GM06990 (cell line): ENCODE results near the gene ARSG.

Source experiments
- DNase-seq: peaks from one replicate; pipeline ENCODE4 v3.0.0-alpha.2; 2011; ENCODE audit not compliant: insufficient read length; ENCODE audit errors: extremely low read depth
- H3K27me3 ChIP-seq: replicated peaks from 2 replicates; pipeline ENCODE4 v1.6.0; 2011; ENCODE audit warnings: low read length; ENCODE audit not compliant: control insufficient read depth, insufficient read depth
- H3K36me3 ChIP-seq: 2 replicates; pipeline ENCODE4 v1.5.1; 2011; ENCODE audit warnings: low read length; ENCODE audit not compliant: control insufficient read depth, insufficient read depth
- H3K4me3 ChIP-seq: replicated peaks from 2 replicates; pipeline ENCODE4 v1.5.1; 2011; ENCODE audit warnings: low read depth, mild to moderate bottlenecking, control low read depth, low read length
- TF ChIP-seq, protein P1 (sequence below): IDR thresholded peaks from 2 replicates; pipeline ENCODE4 v1.5.1; 2011; ENCODE audit warnings: low read length, control low read depth, mild to moderate bottlenecking, inconsistent platforms; ENCODE audit not compliant: insufficient read depth, poor library complexity, severe bottlenecking

The ARSG gene

DNA sequence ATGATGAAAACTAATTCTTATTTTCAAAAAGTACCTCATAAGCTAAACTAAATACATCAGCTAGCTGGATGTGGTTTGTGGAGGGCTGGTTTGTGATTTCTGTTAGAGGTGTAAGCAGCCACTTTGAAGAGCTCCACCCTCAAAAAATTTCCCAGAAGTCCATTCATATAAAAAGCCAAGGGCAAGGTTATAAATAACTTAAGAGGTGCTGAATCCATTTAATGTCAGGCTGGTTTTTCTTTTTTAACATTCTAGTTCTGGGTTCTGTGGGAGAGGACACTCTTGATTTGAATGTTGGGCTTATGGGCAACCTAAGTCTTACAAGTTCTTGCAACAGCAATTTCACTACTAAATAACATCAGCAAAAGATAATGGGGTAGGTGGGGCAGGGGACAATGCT is 169.4 kb downstream of the ARSG start:
- H3K36me3 ChIP-seq: no peaks in the 10 kb centered on the region
- no peaks in the 10 kb centered on the region for H3K27me3 ChIP-seq
- TF ChIP-seq, protein P1, sequence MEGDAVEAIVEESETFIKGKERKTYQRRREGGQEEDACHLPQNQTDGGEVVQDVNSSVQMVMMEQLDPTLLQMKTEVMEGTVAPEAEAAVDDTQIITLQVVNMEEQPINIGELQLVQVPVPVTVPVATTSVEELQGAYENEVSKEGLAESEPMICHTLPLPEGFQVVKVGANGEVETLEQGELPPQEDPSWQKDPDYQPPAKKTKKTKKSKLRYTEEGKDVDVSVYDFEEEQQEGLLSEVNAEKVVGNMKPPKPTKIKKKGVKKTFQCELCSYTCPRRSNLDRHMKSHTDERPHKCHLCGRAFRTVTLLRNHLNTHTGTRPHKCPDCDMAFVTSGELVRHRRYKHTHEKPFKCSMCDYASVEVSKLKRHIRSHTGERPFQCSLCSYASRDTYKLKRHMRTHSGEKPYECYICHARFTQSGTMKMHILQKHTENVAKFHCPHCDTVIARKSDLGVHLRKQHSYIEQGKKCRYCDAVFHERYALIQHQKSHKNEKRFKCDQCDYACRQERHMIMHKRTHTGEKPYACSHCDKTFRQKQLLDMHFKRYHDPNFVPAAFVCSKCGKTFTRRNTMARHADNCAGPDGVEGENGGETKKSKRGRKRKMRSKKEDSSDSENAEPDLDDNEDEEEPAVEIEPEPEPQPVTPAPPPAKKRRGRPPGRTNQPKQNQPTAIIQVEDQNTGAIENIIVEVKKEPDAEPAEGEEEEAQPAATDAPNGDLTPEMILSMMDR: no peak
- H3K4me3 ChIP-seq: no peak overlapping the region; the same call in 1 of the 2 replicates
- peak; percentile 25 for DNase-seq

DNA sequence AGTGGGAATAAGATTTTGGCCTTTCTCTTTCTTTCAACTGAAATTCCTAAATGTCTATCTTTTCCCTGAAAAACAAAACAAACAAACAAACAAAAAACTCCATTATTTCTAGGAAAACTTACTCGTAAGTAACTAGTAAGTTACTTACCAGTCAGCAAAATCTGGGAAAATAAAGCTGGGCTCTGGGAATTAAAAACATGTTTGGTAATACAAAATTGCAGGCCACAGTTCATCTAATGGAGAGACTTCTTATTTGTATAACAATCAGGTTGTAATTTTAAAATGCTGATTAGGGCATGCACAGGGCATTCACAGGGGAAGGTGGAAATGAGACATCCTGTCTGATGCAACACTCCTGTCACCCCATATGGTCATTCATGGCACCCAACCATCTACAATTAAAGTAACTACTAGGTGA is 169.8 kb downstream of the ARSG start:
- no peaks in the 10 kb centered on the region for H3K27me3 ChIP-seq
- no peak overlapping the region for H3K4me3 ChIP-seq
- DNase-seq: peak; percentile 31
- TF ChIP-seq, protein P1: no peak
- no peaks in the 10 kb centered on the region for H3K36me3 ChIP-seq

DNA sequence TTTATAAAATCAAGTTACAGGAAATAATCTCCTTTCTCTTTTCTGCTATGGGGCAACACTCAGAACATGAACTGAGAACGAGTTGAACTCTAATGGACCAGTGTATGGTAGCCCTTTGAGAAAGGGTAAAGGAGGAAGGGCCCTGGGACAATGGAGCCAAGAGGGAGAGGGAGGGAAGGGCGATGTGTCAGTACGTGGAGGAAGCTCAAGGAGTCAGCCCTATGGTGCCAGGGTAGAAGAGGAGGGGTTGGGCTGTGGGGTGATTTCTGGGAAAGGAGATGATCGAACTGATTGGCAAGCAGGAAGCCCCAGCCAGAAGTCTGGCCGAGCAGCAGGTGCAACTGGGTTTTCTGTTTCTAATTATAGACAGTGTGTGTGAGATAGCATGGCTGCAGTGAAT is 170.3 kb downstream of the ARSG start:
- Histone ChIP-seq H3K36me3 (no peaks in the 10 kb centered on the region), H3K27me3 (no peaks in the 10 kb centered on the region), H3K4me3 (peak overlapping the region; percentile 29; the same call in 1 of the 2 replicates)
- DNase-seq: peak; percentile 64
- TF ChIP-seq, protein P1: no peak

DNA sequence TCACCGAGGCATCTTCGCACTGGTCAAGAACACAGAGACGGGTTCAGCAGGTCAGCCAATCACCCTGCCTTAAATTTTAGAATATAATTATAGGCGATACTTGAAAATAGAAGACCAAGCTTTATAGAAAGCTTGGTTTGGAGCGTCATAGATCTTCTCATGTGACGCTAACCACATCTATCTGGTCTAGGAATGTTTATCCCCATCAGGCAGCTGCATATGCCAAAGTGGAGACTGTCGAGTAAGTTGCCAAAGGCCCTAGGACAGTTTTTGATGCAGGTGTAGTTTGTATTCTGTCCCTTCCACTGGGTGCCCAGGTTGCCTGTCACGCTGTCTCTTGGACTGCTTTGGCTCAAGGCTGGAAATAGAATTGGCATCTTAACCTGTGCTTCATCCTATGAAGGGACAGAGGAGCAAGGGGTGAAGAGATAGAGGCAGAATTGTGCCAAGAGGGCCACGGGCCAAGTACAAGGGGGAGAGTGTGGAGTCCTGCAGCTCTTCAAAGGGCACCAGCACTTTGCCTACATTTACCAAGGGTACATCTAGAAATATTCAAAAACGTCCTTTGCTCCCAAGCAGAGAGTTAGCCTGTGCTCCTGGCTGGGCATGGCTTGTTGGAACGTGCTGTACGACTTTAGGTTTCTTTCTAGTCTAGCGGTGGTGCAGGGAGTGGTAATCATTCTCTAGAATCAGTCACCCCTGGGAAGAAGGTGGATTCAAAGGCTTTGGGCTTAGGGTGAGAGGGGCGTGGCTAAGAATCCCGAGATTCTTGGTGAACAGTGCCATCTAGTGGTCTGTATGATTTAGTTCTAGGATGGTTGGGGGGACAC is 171.3 kb downstream of the ARSG start:
- no peak overlapping the region for H3K4me3 ChIP-seq
- TF ChIP-seq, protein P1: peak; percentile 54
- peak; percentile 46 for DNase-seq

DNA sequence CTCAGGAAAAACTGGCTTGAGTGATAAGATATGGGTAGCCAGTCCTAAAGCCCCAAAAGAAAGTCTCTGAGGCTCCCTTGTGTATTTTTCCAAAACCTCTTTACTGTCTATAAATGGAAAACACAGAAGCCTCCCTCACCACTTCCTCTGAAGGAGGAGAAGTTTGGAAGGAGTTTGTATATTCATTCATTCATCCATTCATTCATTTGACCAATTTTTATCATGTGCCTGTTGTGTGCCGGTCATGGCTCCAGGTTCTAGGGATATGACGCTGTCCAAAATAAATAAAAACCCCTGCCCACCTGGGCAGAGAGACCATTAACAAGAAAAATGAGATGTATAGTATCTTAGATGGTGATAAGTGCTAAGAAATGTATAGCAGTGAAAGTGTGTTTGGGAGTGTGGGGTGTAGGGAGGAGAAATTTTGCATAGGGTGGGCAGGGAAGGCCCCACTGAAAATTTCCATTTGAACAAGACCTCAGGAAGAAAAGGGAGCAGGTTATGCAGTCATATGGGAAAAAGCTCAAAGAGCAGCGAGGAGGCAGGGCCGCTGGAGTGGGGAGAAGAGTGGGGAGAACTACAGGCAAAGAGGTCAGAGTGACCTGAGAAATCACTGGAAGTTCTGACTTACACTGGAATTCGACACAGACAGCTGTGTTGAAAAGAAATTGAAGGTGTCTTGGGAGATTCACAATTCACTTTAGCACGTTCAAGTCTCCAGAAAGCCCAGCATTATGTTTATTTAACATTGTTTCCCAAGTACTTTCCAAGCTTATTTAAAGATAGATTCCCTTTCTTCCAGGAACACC is 172.1 kb downstream of the ARSG start:
- TF ChIP-seq, protein P1: no peak
- Histone ChIP-seq H3K36me3 (no peaks in the 10 kb centered on the region), H3K4me3 (no peak overlapping the region), H3K27me3 (no peaks in the 10 kb centered on the region)
- DNase-seq: no peak

More for the DNA sequence above, 171.3 kb downstream of the ARSG start:
- Histone ChIP-seq H3K36me3 (no peaks in the 10 kb centered on the region), H3K27me3 (no peaks in the 10 kb centered on the region)
